ENCODE data around the gene SEBOX. TPM values are rescaled to one million over a fixed set of nuclear protein-coding genes. Genes with fewer than 3 reads are reported as not detected.
A peak's percentile ranks its signal among the peaks of the same experiment; 100 is the strongest.

The SEBOX gene
- total RNA-seq, 2 experiments from 2014 or later = not detected

- Mint-ChIP-seq H3K4me3 (no peak overlapping the region), H3K9me3 (ENCODE audit: low read depth) (no peaks in the 10 kb centered on the region), H3K36me3 (no peaks in the 10 kb centered on the region), H3K27ac (no peak overlapping the region), H3K4me1 (peaks cover 24% of the 10 kb centered on the region), H3K27me3 (no peaks in the 10 kb centered on the region)
- ATAC-seq (no peak), DNase-seq (no peak)
- CTCF ChIA-PET = interaction anchor here (4.7 kb wide), 1 partner anchor 17 kb away, joined by 18 read pairs; no protein-coding TSS in a partner anchor
These were observed 34.8 kb upstream of the SEBOX start for GRCh38 chr17:28399808-28400207.

GRCh38 chr17:28398280-28398981 is 33.4 kb upstream of the SEBOX start:
- Mint-ChIP-seq H3K27me3 (no peaks in the 10 kb centered on the region), H3K9me3 (ENCODE audit: low read depth) (no peaks in the 10 kb centered on the region), H3K4me1 (peaks cover 24% of the 10 kb centered on the region), H3K36me3 (peaks cover 5% of the 10 kb centered on the region), H3K4me3 (no peak overlapping the region), H3K27ac (no peak overlapping the region)
- DNase-seq = no peak
- CTCF ChIA-PET = interaction anchor here (0.5 to 4.7 kb wide), 2 partner anchors 18 to 974 kb away, joined by 3 to 18 read pairs; no protein-coding TSS in a partner anchor
- no peak for ATAC-seq

- no peak overlapping the region for H3K27ac Mint-ChIP-seq
- ATAC-seq (no peak), DNase-seq (no peak)
- no peaks in the 10 kb centered on the region for H3K9me3 Mint-ChIP-seq (ENCODE audit: low read depth)
- no peak overlapping the region for H3K4me3 Mint-ChIP-seq
- no peaks in the 10 kb centered on the region for H3K27me3 Mint-ChIP-seq
- CTCF ChIA-PET = interaction anchor here (0.5 to 4.7 kb wide), 4 partner anchors 11 to 975 kb away, joined by 3 to 18 read pairs (median 6); no protein-coding TSS in a partner anchor
- peaks cover 24% of the 10 kb centered on the region for H3K4me1 Mint-ChIP-seq
- peaks cover 5% of the 10 kb centered on the region for H3K36me3 Mint-ChIP-seq
These were observed 32.8 kb upstream of the SEBOX start for GRCh38 chr17:28397687-28398279.

- H3K4me3 Mint-ChIP-seq = no peak overlapping the region
- H3K27ac Mint-ChIP-seq = no peak overlapping the region
- no peak for ATAC-seq
- H3K27me3 Mint-ChIP-seq = no peaks in the 10 kb centered on the region
- H3K36me3 Mint-ChIP-seq = peaks cover 5% of the 10 kb centered on the region
- DNase-seq = no peak
- CTCF ChIA-PET = interaction anchor here (1.5 to 2.1 kb wide), 2 partner anchors 12 to 19 kb away, joined by 3 to 8 read pairs; no protein-coding TSS in a partner anchor
- H3K4me1 Mint-ChIP-seq = peaks cover 22% of the 10 kb centered on the region
- no peaks in the 10 kb centered on the region for H3K9me3 Mint-ChIP-seq (ENCODE audit: low read depth)
These were observed 32.3 kb upstream of the SEBOX start for GRCh38 chr17:28397275-28397674.

GRCh38 chr17:28396635-28397239 is 31.7 kb upstream of the SEBOX start:
- Mint-ChIP-seq H3K36me3 (peaks cover 5% of the 10 kb centered on the region), H3K4me3 (no peak overlapping the region), H3K27me3 (no peaks in the 10 kb centered on the region), H3K4me1 (peaks cover 17% of the 10 kb centered on the region), H3K9me3 (ENCODE audit: low read depth) (no peaks in the 10 kb centered on the region), H3K27ac (peak overlapping the region; percentile 41)
- ATAC-seq (peak; percentile 47), DNase-seq (peak; percentile 49)
- CTCF ChIA-PET = interaction anchor here (1.5 to 2.1 kb wide), 2 partner anchors 12 to 20 kb away, joined by 3 to 8 read pairs; no protein-coding TSS in a partner anchor

GRCh38 chr17:28395968-28396367 is 31.0 kb upstream of the SEBOX start:
- DNase-seq (no peak), ATAC-seq (no peak)
- CTCF ChIA-PET = interaction anchor here (2.1 kb wide), 1 partner anchor 20 kb away, joined by 8 read pairs; no protein-coding TSS in a partner anchor
- no peak overlapping the region for H3K4me3 Mint-ChIP-seq
- H3K4me1 Mint-ChIP-seq = peaks cover 13% of the 10 kb centered on the region
- H3K27me3 Mint-ChIP-seq = no peaks in the 10 kb centered on the region
- H3K36me3 Mint-ChIP-seq = peaks cover 8% of the 10 kb centered on the region
- H3K9me3 Mint-ChIP-seq (ENCODE audit: low read depth) = no peaks in the 10 kb centered on the region
- no peak overlapping the region for H3K27ac Mint-ChIP-seq

GRCh38 chr17:28395426-28395825 is 30.4 kb upstream of the SEBOX start:
- no peak for ATAC-seq
- no peak overlapping the region for H3K27ac Mint-ChIP-seq
- no peak overlapping the region for H3K4me3 Mint-ChIP-seq
- peaks cover 10% of the 10 kb centered on the region for H3K36me3 Mint-ChIP-seq
- H3K9me3 Mint-ChIP-seq (ENCODE audit: low read depth) = no peaks in the 10 kb centered on the region
- DNase-seq = no peak
- H3K4me1 Mint-ChIP-seq = peaks cover 13% of the 10 kb centered on the region
- CTCF ChIA-PET = interaction anchor here (2.1 kb wide), 1 partner anchor 21 kb away, joined by 8 read pairs; no protein-coding TSS in a partner anchor
- H3K27me3 Mint-ChIP-seq = no peaks in the 10 kb centered on the region

- Mint-ChIP-seq H3K27ac (no peak overlapping the region), H3K4me1 (peaks cover 13% of the 10 kb centered on the region), H3K27me3 (no peaks in the 10 kb centered on the region), H3K36me3 (peaks cover 18% of the 10 kb centered on the region), H3K4me3 (no peak overlapping the region), H3K9me3 (ENCODE audit: low read depth) (no peaks in the 10 kb centered on the region)
- DNase-seq = no peak
- CTCF ChIA-PET = interaction anchor here (0.6 kb wide), 1 partner anchor 34 kb away, joined by 3 read pairs; no protein-coding TSS in a partner anchor
- ATAC-seq = no peak
These were observed 29.5 kb upstream of the SEBOX start for GRCh38 chr17:28394337-28395116.

- no peaks in the 10 kb centered on the region for H3K27me3 Mint-ChIP-seq
- no peak overlapping the region for H3K4me3 Mint-ChIP-seq
- no peaks in the 10 kb centered on the region for H3K9me3 Mint-ChIP-seq (ENCODE audit: low read depth)
- ATAC-seq = no peak
- no peak overlapping the region for H3K27ac Mint-ChIP-seq
- CTCF ChIA-PET = no interaction called here
- DNase-seq = no peak
- H3K36me3 Mint-ChIP-seq = peaks cover 23% of the 10 kb centered on the region
- peaks cover 13% of the 10 kb centered on the region for H3K4me1 Mint-ChIP-seq
These were observed 27.5 kb upstream of the SEBOX start for GRCh38 chr17:28392491-28392890.

- Mint-ChIP-seq H3K27me3 (no peaks in the 10 kb centered on the region), H3K36me3 (peaks cover 23% of the 10 kb centered on the region), H3K4me3 (no peak overlapping the region), H3K27ac (no peak overlapping the region), H3K4me1 (peaks cover 6% of the 10 kb centered on the region), H3K9me3 (ENCODE audit: low read depth) (no peaks in the 10 kb centered on the region)
- CTCF ChIA-PET = no interaction called here
- ATAC-seq = no peak
- no peak for DNase-seq
These were observed 26.4 kb upstream of the SEBOX start for GRCh38 chr17:28391401-28391800.

- DNase-seq (no peak), ATAC-seq (no peak)
- Mint-ChIP-seq H3K4me3 (no peak overlapping the region), H3K9me3 (ENCODE audit: low read depth) (no peaks in the 10 kb centered on the region), H3K4me1 (peaks cover 4% of the 10 kb centered on the region), H3K36me3 (peaks cover 23% of the 10 kb centered on the region), H3K27me3 (no peaks in the 10 kb centered on the region), H3K27ac (no peak overlapping the region)
- CTCF ChIA-PET = no interaction called here
These were observed 26.0 kb upstream of the SEBOX start for GRCh38 chr17:28390984-28391383.

- peaks cover 2% of the 10 kb centered on the region for H3K4me1 Mint-ChIP-seq
- no peaks in the 10 kb centered on the region for H3K9me3 Mint-ChIP-seq (ENCODE audit: low read depth)
- DNase-seq (no peak), ATAC-seq (no peak)
- H3K36me3 Mint-ChIP-seq = peaks cover 23% of the 10 kb centered on the region
- H3K27me3 Mint-ChIP-seq = no peaks in the 10 kb centered on the region
- CTCF ChIA-PET = no interaction called here
- H3K4me3 Mint-ChIP-seq = no peak overlapping the region
- H3K27ac Mint-ChIP-seq = no peak overlapping the region
These were observed 25.6 kb upstream of the SEBOX start for GRCh38 chr17:28390563-28390962.

- CTCF ChIA-PET = no interaction called here
- H3K27ac Mint-ChIP-seq = no peak overlapping the region
- no peaks in the 10 kb centered on the region for H3K27me3 Mint-ChIP-seq
- no peak for ATAC-seq
- no peak for DNase-seq
- H3K36me3 Mint-ChIP-seq = peaks cover 23% of the 10 kb centered on the region
- no peaks in the 10 kb centered on the region for H3K9me3 Mint-ChIP-seq (ENCODE audit: low read depth)
- H3K4me1 Mint-ChIP-seq = peaks cover 6% of the 10 kb centered on the region
- H3K4me3 Mint-ChIP-seq = no peak overlapping the region
These were observed 25.1 kb upstream of the SEBOX start for GRCh38 chr17:28390141-28390540.

Measured in activated CD8-positive, alpha-beta memory T cell treated with anti-CD3 and anti-CD28 coated beads, Interleukin-2, amount 10 ng/mL, durations not matched to agents 7 days and 5 days (primary cell).